ENCODE data around the gene TBCK.
A peak's percentile ranks its signal among the peaks of the same experiment; 100 is the strongest.

The TBCK gene

GRCh38 chr4:106258145-106259045 lies 57.6 kb downstream of the TBCK start:
- no peak overlapping the region for H3K4me3 ChIP-seq (ENCODE audit: low read depth, low read length)
- peak; percentile 28 for DNase-seq (ENCODE audit: low read depth)
- TF ChIP-seq, protein P1, sequence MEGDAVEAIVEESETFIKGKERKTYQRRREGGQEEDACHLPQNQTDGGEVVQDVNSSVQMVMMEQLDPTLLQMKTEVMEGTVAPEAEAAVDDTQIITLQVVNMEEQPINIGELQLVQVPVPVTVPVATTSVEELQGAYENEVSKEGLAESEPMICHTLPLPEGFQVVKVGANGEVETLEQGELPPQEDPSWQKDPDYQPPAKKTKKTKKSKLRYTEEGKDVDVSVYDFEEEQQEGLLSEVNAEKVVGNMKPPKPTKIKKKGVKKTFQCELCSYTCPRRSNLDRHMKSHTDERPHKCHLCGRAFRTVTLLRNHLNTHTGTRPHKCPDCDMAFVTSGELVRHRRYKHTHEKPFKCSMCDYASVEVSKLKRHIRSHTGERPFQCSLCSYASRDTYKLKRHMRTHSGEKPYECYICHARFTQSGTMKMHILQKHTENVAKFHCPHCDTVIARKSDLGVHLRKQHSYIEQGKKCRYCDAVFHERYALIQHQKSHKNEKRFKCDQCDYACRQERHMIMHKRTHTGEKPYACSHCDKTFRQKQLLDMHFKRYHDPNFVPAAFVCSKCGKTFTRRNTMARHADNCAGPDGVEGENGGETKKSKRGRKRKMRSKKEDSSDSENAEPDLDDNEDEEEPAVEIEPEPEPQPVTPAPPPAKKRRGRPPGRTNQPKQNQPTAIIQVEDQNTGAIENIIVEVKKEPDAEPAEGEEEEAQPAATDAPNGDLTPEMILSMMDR (conservative IDR thresholded peaks at IDR 0.05; ENCODE audit: low read depth, low read length), result no peak

DNA sequence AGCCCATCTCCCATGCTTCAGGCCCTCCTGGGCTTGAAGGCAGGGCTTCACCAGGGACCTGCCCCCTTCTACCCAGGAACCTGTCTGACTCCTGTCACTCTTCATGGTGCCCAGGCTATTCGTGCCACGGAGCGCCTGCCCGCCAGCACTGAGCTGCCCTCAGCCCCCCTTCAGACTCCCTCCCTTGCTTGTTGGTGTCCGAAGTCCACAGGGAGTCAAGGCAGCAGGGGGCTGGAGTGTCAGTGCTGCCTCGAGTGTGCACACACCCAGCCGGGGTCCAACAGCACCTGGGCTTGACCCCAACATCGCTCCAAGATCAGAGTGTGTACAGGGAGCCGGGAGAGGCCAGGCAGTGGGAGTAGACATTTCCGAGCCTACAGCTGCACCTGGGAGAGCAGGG lies 59.8 kb downstream of the TBCK start:
- DNase-seq (ENCODE audit: low read depth), result no peak
- TF ChIP-seq, protein P1 (conservative IDR thresholded peaks at IDR 0.05; ENCODE audit: low read depth, low read length), result no peak

GRCh38 chr4:106255195-106255594 lies 60.8 kb downstream of the TBCK start:
- TF ChIP-seq, protein P1 (conservative IDR thresholded peaks at IDR 0.05; ENCODE audit: low read depth, low read length), result no peak
- DNase-seq (ENCODE audit: low read depth), result no peak
- H3K4me3 ChIP-seq (ENCODE audit: low read depth, low read length), result no peak overlapping the region

More for the DNA sequence above, 59.8 kb downstream of the TBCK start:
- H3K4me3 ChIP-seq (ENCODE audit: low read depth, low read length), result no peak overlapping the region

DNA sequence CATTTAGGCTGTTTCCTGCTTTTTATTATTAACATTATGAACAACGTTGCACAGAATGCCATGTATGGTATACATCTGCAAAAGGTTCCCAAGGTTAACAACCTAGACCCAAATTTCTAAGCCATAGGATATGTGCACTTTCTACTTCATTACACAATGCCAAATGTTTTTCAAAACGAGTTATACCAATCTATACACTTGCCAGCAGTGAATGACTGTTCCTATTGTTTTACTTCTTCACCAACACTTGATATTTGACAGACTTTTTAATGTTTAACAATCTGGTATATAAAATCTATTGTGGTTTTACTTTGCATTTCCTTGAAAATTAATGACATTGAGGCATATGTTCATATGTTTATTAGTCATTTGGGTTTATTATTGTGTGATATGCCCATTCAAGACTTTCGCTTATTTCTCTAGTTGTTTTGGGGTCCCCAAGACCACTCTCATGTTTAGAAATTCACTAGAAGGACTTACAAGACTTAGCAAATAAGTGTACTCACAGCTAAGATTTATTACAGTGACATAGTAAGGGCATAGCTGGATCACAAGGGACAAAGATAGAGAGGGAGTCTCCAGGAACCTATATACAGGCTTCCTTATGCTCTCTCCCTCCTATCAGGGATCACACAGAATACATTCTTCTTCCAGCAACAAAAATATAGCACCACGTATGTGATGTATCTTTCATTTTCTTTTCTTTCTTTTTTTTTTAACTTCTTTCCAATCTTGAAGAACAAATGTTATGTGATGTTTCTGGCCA lies 62.5 kb downstream of the TBCK start:
- no peak for DNase-seq (ENCODE audit: low read depth)
- TF ChIP-seq, protein P1 (conservative IDR thresholded peaks at IDR 0.05; ENCODE audit: low read depth, low read length), result no peak
- no peak overlapping the region for H3K4me3 ChIP-seq (ENCODE audit: low read depth, low read length)

DNA sequence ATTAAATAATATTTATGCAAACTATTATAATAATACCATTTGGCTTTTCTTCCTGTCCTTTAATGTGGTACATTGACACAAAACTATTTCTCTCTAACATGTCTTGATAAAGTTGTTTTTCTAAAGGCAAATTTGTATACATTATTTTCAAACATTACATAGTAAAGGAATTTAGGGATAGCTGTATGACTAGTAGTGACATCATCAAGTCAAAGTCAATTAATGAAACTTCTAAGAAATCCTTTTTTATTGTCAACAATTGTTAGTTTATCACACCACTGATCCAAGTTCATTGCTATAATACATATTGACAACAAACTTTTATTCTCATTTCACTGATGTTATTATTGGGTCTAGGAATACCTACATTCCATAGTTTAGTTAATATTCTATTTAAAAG lies 68.4 kb downstream of the TBCK start:
- H3K4me3 ChIP-seq (ENCODE audit: low read depth, low read length), result no peak overlapping the region
- TF ChIP-seq, protein P1 (conservative IDR thresholded peaks at IDR 0.05; ENCODE audit: low read depth, low read length), result no peak
- no peak for DNase-seq (ENCODE audit: low read depth)

- TF ChIP-seq, protein P1 (conservative IDR thresholded peaks at IDR 0.05; ENCODE audit: low read depth, low read length), result no peak
- no peak for DNase-seq (ENCODE audit: low read depth)
- no peak overlapping the region for H3K4me3 ChIP-seq (ENCODE audit: low read depth, low read length)
Measured at GRCh38 chr4:106246441-106246840, 69.6 kb downstream of the TBCK start.

Data from choroid plexus epithelial cell (primary cell).